ENCODE measurements around the gene QRICH2.
"Not testable (repeated sequence)": the region's sequence is repeated elsewhere in the genome, so short reads cannot be mapped to it uniquely, and the experiment has no call there.

The QRICH2 gene

DNA sequence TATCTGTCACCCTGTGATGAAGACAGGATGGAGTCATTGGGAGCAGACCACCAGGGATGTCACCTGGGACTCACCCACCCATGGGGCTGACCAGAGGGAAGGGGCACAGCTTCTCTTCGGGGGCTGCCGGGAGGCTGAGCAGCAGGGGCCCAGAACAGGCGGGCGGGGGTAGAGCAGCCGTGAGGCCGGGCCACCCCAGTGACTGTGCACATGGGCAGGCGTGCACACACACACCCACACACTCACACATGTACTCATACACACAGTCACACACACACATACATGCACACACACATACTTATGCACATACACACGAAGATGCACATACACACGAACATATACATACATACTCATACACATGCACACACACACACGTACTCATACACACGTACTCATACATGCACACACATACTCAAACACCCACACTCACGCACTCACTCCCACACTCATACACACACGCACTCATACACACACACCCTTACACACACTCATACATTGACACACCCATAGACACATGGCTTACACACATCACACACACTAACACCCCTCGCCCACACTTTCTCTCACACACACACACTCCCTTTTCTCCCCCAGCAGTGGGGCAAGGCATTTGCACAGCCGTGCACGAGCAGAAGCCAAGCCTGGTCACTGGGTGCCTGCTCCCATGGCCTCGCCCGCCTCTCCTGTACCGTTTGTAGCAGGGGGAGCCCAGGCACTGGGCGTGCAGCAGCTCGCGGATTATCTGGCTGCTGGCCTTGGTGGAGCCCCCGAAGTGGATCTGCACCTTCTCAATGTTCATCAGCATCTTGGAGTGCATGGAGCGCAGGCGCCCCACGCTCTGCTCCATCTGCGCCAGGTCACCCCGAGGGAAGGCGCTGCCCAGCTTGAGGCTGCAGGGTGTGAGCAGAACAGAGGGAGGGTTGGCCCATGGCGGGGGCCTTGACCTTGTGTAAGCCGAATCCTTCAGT is 30.5 kb downstream of the QRICH2 start:
- no peak for DNase-seq

DNA sequence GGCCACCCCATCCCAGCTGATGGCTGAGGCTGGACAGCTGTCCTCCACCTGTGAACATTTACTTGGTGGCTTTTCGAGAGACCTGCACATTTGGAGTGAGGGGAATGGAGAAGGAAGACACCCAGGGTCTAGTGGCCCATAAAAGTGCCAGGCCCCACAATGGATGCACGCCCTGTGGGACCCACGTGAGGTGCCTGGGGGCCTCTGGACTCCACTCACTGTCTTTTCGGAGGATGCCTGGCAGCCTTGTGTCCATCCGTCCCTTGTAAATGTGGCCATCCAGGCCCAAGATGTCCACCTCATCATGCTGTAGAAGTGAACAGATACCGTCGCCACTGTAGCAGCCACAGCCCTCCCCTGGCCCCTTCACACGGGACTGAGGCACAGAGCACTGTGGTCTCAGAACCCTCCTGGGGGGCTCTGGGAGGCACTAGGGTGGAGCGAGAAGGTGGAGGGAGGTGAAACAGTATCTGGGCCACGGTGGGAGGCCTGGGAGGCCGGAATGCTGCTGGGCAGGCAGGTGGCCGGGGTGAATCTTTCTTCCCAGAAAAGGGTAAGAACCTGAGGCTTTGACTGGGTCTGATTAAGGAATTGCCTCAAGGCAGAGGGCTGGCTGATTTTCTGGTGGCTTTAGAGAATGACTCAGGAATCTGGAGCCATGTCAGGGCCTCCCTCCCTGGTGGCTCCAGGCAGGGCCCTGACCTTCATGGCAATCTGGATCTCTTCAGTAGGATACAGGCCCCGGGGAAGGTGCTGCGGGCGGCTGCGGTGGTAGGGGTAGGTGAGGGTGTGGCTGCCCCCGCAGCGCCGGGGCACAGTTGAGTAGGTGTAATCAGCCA is 31.4 kb downstream of the QRICH2 start:
- no peak for DNase-seq

DNA sequence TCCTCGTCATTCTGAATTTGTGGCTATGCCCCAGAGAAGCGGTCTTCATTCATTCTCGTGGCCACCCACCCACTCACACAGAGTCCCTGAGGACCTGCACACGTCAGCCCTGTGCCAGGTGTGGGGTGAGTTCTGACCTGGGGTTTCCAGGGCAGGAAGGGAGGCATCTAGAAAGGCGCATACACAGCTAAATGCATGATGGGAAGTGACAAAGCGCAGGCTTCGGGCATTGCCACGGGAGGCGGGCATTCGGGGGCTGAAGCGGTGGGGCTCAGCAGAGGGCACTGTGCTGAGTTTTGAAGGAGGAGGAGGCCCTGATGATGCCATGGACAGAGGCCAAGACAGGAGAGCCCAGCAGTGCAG is 32.0 kb downstream of the QRICH2 start:
- no peak for DNase-seq

DNA sequence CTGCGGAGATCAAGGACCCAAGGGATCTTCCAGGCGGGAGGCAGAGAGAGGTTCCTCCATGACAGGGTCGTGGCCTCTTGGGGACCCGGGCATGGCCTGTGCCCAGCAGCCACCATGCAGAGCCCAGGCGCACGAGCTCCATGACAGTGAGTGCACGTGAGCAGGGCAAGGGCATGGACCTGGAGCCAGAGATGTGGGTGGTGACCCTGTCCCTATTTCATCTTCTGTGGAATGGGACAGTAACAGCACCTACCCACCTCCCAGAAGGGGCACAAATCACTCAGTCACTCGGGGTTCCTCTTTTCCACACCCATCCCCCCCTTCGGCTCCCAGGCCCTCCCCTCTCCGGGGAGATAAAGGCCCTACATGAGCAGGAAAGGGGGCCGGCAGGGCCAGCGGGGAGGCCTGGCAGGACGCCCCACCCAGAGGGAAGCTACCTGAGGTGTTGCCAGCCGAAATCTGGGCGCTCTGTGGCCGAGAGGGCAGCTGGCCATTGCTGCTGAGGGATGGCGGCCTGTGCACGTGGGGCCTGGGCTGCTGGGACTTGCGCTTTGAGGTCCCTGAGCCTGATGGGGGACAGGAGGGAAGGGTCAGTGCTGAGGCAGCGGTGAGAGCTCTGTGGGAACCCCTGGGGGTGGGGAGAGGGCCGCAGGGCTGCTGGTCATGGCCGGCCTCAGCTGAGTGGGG is 32.6 kb downstream of the QRICH2 start:
- DNase-seq = no peak

DNA sequence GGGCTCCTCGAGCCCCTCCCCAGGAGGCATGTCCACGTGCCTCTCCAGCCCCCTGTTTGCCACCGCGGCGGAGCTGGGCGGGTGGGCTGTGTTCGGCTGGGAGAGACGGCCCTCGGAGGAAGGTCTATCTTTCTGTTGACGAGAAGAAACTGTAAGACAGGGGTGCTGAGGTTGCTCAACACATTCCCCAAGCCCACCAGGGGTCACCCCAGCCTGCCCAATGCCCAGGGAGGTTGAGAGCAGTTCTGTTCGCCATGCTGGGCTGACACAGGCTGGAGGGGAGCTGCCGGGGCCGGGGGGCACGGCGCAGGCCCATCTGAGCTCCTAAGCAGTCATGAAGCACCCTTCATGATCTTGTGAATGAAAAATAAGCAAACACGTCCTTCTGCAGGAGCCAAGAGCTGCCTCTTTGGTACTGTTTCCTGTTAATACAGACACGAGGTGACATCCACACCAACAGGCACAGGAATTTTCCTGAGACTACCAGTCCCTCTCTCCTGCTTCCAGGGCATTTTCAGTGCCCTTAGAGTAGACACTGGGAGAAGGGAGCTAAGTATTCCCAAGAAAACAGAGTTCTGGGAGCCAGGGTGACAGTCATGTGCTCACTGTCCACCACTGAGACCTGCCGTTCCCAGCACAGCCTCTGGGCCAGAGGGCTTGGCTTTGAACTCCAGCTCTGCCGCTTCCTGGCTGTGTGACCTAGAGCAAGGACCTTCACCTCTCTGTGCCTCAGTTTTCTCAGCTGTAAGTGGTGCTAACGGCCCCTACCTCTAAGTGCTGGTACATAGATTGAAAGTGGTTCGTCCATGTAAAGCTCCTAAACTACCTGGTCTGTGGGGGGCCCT is 33.7 kb downstream of the QRICH2 start:
- DNase-seq = no peak

DNA sequence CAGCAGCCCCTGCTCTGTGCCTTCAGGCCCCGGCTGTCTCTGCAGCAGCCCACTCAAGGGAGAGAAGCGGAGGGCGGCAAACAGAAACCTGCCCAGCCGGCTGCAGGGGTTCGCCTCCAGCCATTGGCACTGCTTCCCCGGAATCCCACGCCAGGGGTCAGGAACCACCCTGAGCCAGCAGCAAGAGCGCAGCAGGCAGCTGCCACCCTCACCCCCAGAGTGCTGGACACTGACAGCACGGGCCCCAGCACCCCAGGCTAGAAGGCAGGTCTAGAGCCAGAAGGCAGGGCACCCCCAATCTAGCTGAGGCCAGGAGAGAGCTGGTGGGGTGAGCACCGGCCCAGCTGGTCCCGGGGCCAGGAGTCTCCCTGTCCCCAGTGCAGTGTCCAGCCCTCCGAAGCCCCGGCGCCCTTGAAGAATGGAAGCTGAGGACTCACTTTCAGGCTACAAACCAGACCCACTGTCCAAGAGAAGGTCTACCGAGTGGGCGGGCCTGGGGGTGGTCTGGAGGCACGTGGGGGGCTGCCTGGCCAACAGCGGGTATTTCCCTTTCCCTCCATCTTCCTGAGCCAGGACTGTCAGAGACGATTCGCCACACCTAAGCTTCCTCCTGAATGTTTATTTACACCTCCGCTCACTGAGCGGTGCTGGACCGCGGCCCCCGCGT is 34.5 kb downstream of the QRICH2 start:
- no peak for DNase-seq

DNA sequence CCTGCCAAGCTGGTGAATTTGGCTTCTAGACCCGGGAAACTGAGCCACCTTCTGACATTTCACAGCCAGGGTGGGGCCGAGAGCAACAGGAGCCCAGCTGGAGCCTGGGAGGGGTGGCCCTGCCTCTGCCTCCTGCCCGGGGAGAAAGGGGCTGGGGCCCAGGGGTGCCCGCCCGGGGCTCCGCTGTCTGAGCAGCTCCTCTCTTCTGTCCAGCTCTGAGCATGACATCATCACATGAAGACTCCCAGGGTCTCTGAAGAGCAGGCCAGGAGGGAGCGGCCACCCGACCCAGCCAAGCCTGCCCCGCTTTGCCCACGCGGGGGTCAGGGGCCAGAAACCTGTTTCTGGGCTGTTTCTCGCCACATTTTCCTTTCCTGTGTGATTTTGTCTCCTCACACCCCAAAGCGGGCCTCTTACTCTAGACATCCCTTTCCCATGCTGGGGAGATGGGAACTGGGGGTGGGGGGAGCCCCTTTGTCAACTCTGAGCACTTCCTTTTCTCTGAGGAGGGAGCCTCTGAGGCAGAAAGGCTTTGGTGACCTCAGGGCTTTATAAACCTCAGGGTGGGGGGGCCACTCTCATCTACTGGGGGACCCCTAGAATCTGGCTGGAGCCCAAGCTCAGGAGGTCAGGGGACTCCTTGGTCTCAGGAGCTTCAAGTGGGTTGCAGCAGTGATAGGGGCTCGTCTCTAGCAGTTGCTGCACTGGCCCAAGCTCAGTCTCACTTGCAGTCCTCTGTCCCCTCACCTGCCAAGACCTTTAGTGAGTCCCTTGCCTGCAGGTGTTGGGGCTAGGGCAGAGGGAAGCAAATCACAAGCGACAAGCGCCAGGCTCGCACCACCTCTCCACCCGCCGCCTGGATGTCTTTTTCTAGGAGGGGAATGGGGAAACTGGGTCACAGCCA is 35.3 kb downstream of the QRICH2 start:
- DNase-seq = no peak

DNA sequence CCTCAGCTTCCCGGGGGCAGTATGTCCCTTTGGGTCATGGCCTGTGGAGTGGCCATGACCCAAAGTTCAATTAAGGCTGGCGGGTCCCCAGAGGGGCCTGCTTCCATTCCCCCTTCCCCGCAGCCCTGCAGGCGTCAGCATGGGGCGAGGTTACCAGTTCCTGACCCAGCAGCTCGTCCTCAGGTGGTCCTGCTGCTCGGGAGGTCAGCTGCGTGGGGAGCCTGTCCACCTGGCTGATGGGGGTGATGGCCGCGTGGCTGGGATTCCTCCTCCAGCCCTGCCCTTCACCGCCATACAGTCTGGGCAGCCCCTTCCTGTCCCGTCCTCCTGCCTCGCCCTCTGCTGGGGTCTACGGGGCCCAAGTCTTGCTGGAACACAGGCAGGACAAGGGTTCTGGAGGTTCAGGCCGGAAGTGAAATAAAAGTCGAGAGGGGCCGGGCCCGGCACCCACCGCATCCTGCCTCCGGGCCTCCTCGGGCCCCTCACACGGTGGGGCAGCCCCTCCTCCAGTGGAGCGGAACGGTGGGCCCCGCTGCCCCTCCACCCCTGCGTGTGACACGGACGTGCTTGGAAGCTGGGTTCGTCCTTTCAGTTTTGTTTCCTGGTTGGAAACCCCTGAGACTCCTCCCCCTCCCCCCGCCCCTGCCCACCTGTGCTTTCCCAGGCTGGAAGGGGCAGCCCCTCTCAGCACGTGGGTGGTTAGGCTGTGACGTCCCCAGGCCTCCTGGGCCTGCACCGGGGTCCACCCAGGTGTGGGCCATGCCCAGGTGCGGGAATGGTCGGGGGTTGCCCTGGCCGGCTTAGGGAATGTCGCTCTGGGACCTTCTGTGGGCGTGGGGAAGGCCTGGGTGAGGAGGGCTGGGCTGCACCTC is 36.2 kb downstream of the QRICH2 start:
- no peak for DNase-seq

DNA sequence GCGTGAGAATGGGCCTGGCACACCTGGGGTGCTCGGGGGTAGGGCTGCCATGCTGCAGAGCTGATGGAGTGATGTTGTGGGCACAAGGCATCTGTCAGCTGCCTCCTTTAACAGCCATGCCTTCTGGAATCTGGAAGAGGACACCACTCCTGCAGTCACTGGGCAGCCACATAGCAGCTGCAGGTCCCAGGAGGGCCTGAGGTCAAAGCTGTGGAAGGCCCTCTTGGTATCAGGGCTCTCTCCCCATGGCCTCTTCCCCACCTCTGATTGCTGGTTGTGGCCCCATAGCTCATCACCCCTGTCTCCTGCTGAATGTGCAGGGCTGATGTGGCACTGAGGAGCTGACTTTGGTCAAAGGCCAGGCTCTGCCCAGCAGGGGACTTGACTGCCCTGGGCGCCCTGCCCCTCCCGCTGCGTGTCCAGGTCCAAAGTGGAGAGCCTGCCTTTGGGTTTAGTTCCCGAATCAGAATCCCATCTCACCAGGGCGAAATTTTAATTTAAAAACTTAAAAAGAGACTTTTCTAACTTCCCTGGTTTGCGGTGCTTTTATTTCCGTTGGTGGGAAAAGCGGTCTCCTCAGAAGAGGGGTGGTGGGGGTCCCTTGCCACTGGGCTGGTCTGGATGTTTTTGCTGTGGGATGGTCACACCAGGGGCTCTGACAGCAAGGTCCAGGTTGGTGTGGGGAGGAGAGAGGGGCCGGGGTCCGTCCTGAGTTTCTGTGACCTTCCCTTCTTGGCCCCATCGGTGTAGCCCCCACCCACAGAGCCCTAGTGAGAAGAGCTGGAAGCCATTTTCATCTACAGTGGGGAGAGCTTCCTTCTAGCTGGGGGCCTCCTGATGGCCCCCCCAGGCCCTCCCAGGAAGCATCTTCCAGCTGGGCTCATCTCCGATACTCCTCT is 37.1 kb downstream of the QRICH2 start:
- DNase-seq = no peak

DNA sequence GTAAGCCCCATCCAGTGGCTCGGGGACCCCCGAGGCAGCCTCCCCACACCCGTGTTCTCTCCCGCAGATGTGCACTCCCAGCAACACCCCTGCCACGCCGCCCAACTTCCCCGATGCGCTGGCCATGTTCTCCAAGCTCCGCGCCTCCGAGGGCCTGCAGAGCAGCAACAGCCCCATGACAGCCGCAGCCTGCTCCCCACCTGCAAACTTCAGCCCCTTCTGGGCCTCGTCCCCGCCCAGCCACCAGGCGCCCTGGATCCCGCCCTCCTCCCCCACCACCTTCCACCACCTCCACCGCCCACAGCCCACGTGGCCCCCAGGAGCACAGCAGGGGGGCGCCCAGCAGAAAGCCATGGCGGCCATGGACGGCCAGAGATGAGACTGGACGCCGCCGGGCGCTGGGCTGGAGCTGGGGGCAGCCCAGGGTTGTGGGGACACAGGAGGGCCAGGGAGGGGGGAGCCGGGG is 37.9 kb downstream of the QRICH2 start:
- no peak for DNase-seq

DNA sequence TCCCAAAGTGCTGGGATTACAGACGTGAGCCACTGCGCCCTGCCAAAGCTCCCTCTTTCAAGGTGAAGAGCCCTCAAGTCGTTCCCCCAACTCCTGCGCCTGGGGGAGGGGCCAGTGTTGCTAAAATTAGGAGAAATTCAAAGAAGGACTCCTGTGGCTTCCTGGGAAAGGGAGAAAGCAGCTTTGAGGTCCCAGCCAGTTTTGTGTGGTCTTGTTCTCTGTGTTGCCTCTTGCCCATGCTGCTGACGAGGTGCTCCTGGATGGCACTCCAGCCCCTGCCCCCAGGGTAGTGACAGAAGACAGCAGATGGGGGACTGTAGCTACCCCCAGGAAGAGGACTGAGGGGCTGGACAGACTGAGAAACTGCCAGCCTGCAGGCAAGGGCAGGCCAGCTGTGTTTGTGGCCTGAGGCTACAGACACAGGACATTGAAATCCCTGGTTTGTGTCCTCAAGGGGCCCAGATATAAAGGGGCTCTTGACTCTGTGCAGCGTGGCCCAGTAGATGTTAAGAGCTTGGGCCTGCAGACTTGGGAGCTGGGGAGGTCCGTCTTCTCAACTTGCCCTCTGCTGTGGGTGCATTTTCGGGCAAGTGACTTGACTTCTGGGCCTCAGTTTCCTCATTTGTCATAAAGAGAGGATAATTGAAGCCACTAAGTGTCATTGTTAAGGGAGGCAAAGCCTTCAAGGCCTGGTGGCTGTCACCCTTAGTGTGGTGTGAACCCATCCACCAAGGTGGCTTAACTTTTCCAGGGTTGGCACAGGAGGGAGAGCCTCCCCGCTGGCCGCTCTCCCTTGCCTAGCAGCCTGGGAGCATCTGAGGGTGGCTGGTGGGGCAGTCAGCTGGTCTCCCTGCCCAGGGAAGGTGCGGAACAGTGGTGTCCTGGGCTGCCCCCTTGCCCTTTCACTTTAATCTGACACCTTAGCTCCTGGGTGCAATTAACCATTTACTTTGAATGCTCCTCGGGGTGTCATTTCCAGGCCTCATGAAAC is 38.8 kb downstream of the QRICH2 start:
- no peak for DNase-seq

DNA sequence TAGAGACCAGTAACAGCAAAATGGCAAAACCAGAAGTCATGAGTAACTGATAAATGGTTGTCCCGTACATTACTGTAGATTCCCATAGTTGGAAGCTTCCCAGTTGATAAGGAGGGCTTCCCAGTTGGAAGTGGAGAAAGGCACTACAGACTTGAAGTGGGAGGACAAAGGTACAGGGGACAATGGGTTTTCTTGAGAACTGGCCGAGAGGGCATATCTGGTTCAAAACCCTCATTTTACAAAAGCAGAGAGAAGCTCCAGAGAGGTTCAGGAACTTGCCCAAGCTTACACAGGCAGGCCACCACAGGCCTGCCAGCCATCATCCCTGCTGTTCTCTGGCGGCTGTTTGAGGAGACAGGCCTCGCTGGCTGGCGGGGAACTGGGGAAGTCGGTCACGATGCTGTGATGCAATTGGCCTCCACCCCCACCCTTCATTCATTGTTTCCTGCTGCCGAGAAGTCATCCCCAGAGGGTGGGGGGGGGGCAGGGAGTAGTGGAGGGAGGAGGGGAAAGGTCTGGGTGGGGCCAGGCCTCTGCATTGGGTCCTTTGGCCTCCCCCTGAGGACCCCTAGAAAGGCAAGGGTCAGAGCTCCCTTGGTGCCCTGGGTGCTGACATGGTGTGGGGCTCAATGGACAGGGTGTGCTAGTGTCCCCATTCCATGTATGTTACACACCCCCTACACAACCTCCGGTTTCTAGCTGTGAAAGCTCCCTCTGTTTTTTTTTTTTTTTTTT is 39.9 kb downstream of the QRICH2 start:
- DNase-seq = no peak

DNA sequence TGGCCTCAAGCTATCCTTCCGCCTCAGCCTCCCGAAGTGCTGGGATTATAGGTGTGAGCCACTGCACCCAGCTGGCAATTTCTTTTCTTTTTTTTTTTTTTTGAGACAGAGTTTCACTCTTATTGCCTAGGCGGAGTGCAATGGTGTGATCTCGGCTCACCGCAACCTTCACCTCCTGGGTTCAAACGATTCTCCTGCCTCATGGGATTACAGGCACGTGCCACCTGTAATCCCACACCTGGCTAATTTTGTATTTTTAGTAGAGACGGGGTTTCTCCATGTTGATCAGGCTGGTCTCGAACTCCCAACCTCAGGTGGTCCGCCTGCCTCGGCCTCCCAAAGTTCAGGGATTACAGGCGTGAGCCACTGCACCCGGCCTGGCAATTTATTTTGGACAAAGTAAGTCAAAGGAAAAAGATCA is 40.5 kb downstream of the QRICH2 start:
- not testable (repeated sequence) for DNase-seq

DNA sequence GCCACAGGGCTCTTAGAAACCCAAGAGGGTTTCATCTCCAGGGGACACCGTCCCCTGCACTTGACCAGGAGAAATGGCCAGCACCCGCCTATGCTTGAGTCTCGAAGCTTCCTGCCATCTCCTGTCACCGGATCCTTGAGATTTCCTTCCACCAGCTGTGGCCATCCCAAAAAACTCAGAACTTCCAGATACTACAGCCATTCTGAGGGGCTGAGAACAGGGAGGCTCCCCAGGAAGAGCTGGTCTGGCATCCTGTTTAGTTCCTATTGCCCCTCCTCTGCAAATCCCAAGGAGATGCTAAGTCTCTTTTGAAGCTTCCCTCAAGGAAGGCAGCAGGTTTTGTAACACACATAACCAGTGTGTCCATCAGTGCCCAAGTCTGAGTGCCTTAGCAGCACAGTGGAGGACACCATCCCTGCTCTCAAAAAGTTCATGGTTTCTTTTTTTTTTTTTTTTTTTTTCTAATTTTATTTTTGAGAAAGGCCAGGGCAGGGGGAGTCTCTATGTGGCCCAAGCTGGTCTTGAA is 41.0 kb downstream of the QRICH2 start:
- DNase-seq = no peak

DNA sequence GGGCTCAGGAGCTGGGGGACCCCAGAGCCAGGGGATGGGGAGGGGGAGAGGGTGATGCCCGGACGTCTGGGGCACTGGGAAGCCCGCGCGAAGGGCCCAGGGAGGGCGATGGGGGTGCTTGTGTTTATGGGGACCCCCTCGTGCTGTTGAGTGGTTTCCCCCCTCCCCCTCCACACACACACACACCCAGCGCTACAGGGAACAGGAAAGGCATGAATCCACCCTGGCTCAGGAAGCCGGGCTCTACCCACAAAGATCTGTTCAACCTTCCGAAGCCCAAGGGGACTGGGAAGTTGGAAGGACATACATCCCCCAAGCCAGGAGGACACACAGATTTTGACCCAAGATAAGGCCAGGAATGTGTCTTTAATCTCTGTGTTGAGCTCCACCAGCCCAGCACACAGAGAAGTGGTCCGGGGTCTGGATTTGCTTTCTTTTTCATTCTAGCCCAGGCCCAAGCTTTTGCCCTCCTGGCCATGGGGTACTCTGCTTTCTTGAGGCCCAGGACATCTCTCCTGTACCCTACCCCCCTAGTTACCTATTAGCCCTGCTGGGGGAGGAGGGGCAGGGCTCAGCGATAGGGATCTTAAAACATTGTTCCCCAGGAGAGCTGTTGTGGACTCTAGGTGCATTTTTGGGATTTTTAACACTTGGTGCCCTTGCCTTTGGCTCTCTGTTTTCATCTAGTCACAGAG is 41.7 kb downstream of the QRICH2 start:
- DNase-seq = no peak

Data from NCI-H1092 (cell line).